GM19025 (cell line): ENCODE measurements around the gene CFAP119.
A peak's percentile ranks its signal among the peaks of the same experiment; 100 is the strongest.

Source experiments
- ATAC-seq: cut with Tn5 transposase; IDR thresholded peaks from one replicate; pipeline ENCODE4 v1.9.1; 2021; ENCODE audit warnings: mild to moderate bottlenecking, low read depth, moderate library complexity; ENCODE audit not compliant: unreplicated experiment

Gene CFAP119

DNA sequence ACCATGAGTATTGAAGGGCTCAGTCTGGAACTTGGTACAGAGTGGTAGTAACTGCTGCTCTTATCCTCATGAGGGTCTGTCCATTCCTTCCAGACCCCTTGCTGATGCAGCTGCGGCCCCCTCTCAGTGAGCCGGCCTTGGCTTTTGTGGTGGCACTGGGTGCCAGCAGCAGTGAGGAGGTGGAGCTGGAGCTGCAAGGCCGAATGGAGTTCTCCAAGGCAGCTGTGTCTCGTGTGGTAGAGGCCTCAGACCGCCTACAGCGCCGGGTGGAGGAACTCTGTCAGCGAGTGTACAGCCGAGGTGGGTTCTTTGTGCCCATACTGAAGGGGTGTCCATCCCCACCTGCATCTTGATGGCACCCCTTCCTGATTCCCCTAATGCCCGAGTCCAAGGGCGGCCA lies 2.2 kb upstream of the CFAP119 start:
- ATAC-seq = no peak

DNA sequence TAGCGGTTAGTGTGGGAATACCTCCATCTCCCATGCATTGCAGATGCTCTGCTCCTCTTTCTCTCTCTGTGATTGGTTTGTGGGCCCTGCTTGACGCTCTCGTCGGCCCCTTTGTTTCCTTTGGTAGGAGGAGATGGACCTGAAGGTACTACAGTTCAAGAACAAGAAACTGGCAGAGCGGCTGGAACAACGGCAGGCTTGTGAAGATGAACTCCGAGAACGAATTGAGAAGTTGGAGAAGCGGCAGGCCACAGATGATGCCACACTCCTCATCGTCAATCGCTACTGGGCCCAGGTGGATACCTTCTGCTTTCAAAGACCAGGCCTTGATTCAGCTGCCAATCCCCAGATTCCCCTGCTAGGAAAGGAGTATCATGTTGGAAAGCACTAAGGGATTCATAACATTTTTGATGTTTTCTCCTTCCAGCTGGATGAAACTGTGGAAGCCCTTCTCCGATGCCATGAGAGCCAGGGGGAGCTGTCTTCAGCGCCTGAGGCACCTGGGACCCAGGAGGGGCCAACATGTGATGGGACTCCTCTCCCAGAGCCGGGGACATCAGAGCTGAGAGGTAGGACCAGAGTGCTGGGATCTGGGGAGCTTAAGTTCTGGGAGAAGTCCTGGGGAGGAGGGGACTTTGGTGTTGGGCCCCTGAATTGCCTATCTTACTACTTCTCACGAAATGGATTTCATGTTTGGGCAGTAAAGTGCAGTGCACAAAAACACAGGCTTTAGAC lies 1.3 kb upstream of the CFAP119 start:
- no peak for ATAC-seq

DNA sequence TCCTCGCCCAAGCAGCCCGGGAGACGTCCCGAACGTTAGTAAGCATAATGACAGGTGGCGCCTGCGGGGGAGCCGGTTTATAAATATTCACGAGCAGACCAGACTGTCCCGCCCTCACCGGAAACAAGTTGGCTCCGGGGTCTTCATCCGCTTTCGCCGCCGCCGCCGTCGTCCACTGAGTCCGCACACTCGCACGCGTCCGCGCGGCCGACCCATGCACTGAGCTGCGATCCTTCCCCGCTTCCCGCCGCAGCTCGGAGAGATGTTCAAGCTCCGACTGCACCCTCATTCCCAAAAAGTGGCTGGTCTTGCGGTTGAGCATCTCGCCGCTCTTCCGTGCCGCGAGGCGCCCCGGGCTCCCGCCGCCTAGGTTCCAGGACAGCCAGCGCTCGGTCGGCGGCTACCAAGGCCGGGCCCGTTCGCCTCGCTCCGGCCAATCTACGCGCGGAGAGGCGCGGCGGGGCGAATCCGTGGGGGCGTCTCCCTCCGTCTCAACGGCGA lies 385 bp downstream of the CFAP119 start:
- peak; percentile 19 for ATAC-seq

DNA sequence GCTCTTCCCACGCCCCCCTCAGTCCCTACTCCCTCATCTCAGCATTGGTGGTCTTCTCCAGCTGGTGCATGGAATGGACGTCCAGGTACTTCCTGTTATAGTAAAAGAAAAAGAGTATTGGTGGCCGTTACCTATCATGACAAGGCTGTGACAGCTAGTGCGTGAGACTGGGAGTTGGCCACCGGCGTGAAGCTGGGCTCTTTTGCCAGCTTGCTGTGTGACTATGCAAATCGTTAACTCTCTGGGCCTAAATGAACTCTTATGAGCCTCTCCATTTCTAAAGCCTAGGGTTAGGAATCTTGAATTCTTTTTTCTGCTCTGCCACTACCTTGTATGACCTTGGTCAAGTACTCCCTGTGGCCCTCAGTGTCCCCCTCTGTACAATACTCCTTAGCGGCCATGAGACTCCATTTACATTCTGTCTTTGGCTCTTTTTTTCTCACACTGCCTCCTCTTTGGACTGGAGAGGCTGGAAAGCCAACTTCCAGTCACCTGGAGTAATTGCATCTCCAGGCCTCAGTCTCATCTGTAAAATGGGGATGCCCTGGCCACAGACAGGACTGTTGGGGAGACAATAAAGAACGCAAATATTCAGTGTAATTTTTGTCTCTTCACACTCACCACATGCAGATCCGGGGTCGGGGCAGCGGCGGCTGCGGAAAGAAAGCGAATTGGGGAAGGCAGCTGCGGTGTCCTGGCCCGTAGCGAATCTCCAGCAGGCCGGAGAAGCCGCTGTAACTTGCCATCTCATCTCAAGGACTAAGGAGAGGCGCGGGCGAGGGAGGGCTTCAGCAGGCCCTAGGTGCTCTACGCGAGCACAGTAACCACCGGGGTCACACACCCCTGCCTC lies 1.1 kb downstream of the CFAP119 start:
- ATAC-seq = no peak

DNA sequence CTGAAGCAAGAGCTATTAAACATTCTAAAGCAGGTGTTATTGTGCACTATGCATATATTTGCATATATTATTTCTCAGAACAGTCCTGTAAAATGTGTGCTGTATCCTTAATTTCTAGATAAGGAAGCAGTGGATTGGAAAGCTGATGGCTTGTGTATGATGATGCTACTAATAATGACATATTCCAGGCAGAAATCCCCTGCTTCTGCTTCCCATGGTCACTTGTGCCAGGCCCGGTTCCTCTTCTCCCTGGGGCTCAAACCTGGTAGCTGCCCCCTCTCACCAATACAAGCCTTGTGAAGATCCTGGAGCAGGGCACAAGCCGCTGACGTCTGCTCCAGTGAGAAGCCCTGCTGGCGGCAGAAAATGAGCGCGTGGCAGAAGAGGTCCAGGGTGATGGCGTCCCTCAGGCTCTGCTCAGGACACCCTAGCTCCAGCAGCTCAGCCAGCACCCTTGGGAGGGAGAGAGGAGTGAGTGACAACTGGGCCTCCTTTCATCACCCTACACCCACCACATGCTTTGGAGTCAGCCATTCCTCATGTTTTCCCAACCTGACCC lies 1.8 kb downstream of the CFAP119 start:
- ATAC-seq = no peak

DNA sequence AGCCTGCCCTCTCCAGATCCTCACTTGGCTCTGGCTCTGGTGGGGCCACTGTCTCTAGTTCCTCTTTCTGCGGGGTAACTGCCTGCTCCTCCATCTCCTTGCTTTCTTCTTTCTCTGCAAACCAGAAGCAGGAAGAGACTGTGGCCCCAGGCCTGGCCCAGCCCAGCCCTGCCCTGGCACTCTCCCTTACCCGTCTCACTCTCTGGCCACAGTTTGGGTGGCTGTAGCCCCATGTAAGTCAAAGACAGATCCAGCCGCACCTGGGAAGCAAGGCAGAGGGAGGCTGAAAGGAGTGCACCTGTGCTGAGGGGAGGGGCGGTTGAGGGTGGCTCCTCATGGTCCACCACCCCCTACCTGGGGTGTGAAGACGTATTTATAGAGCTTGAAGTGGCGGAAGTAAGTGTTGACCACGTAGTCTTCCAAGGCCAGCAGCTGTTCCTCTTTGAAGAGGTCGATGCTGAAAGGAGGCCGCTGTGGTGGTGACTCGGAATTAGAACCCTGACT lies 2.8 kb downstream of the CFAP119 start:
- ATAC-seq = no peak

DNA sequence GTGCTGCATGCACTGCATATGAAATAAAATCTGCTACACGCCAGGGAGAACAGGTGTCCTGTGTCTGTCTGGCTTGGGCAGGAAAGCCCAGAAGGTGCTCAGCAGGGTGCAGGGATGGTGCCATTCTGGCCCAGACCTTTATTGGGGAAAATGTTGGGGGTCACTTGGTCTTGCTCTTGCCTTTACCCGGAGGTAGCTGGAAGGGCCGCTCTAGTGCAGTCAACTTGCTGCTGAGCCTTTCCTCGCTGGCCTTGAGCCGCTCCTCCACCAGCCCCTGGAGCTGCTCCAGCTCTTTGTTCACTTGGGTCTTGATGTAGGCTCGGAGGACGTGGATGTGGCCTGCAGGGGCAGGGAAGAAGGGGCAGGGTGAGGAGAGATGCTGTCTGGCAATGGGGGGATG lies 4.5 kb downstream of the CFAP119 start:
- ATAC-seq = no peak

DNA sequence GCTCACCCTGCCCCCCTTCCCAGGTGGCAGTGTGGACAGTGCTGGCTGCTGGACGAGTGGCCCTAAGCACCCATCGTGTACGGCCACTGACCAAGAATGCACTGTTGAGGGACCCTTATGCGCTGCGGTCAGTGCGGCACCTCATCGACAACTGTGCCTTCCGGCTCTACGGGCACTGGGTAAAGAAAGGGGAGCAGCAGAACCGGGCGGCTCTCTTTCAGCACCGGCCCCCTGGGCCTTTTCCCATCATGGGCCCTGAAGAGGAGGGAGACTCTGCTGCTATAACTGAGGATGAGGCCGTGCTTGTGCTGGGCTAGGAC lies 5.1 kb downstream of the CFAP119 start:
- no peak for ATAC-seq

DNA sequence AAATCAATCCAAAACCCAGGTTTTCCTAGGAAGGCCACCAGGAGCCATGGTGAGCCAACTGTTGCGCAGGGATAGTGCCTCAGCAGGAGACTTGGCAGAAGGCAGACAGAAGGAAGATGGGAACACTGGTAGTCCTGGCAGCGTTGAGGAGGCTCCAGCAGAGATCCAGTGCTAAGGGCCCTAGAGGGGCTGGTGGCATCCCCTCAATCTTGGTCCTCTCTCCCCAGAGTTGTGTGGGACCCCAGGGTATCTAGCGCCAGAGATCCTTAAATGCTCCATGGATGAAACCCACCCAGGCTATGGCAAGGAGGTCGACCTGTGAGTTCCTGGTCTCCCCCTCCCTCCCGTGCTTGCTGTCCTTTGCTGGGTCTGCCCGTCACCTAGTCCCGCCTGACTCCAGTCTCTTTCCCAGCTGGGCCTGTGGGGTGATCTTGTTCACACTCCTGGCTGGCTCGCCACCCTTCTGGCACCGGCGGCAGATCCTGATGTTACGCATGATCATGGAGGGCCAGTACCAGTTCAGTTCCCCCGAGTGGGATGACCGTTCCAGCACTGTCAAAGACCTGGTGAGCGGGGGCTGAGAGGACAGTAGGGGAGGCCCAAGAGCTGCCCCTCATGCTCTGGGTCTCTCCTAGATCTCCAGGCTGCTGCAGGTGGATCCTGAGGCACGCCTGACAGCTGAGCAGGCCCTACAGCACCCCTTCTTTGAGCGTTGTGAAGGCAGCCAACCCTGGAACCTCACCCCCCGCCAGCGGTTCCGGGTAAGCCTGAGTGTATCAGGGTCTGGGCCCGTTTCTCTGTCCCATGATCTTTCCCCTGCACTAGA lies 5.7 kb downstream of the CFAP119 start:
- no peak for ATAC-seq

DNA sequence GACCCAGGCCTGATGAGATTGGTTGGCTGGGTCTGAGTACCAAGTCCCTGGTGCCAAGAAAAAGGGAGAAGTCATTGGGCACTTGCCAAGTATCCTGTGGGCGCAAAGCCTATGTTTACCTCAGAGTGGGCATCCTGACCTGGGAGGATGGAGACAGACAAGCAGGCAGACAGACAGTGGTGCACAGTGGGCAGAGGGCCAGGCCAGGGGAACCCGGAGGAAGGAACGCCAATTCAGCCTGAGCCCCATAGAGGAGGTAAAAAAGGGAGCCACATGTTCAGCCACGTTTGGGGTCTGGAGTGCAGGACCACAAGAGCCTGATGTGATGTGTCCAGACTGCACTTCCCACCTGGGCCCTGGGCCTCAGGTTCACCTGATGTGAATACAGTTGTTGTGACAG lies 8.3 kb downstream of the CFAP119 start:
- ATAC-seq = no peak

DNA sequence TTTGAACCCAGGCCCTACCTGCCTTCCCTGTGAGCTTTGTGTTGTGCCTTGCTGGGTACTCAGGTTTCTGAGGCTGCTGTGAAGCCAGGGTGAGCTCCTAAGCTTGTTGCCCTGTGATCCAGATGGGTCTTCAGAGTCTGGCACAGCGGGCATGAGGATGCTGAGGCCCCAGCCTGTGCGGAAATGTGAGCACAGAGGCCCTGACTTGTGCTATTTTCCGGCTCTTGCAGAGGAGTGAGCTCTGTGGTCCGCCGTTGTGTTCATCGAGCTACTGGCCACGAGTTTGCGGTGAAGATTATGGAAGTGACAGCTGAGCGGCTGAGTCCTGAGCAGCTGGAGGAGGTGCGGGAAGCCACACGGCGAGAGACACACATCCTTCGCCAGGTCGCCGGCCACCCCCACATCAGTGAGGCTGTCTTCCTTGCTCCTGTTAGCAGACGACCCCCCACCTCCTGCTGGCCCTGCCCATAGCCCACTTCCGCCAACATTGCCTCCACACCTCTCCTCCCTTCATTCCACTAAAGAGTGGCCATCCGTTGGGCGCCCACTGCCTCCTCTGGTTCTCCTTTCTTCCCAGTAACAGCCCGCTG lies 10.9 kb downstream of the CFAP119 start:
- ATAC-seq = no peak

DNA sequence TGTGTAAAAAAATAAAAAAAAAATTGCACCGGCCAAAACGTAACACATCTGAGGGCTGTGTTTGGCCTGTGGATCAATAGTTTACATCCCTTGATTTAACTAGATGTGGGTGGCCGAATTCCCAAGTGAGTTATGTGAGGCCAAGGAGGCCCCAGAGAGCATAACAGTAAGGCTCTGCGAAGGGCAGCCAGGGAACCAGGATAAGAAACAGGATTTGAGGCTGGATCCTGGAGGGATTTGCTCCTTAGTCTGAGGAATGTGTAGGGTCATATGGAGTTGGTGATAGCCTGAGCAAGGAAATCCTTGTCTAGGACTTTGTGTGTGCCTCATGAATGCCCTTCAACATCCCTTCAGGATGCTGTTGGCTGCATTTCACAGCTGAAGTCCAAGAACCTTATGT lies 11.7 kb downstream of the CFAP119 start:
- no peak for ATAC-seq

DNA sequence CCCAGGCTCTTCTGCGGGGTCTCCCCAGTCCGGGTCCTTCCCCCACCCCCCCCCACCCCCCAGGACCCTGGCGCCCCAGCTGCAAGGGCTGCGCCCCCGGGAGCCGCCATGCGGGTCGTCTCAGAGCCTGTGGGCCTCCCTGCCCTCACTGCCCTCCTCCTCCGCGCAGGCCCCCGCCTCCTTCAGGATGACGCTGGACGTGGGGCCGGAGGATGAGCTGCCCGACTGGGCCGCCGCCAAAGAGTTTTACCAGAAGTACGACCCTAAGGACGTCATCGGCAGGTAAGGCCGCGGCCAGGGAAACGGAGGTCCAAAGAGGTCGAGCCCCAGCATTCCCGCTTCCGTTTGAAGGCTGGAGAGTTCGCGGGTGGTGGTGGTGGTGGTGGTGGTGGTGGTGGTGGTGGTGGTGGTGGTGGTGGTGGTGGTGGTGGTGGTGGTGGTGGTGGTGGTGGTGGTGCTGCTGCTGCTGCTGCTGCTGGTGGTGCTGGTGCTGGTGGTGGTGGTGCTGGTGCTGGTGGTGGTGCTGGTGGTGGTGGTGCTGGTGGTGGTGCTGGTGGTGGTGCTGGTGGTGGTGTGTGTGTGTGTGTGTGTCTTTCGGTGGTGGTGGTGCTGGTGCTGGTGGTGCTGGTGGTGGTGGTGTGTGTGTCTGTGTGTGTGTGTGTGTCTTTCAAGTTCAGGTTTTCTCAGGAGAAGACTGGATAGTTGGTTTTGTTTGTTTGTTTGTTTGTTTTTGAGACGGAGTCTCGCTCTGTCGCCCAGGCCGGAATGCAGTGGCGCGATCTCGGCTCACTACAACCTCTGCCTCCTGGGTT lies 13.0 kb downstream of the CFAP119 start:
- no peak for ATAC-seq

DNA sequence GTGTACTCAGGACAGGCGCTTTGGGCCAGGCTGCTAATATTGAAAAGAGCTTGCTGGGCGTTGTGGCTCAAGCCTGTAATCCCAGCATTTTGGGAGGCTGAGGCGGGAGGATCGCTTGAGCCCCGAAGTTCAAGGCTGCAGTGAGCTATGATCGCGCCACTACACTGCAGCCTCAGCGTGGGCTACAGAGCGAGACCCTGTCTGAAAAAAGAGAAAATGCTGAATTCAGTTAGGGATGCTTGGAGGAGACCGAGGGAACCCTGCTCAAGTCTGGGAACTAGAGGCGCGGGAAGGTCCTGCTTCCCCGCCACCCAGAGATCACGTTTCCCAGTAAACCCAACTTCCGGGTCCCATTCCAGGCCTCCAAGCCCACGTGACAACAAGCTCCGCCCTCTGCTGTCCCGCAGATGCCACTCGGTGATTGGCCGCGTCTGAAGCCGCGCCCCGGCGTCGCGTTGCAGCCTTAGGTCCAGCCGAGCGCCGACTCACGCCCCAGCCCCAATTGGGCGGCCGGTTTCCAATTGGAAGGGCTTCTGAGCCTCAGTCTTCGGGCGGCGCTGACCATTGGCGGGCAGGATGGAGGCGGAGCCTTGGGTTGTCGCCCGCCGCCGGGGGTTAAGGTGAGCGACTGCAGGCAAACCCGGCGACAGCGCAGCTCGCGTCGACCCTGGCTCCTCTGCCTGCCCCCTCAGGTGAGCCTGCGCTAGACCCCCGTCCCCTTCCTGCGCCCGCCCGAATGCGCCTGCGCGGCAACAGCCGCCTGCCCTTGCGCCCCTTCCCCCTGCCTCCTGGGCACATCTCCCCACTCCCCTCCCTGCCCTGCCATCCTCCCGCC lies 13.8 kb downstream of the CFAP119 start, which contains the start of gene PHKG2:
Gene PHKG2, plus strand, starts transcription at position 627 of the 835 bp plus-strand sequence. CDS start 396 bp downstream, outside the sequence.
- ATAC-seq = peak; percentile 97

DNA sequence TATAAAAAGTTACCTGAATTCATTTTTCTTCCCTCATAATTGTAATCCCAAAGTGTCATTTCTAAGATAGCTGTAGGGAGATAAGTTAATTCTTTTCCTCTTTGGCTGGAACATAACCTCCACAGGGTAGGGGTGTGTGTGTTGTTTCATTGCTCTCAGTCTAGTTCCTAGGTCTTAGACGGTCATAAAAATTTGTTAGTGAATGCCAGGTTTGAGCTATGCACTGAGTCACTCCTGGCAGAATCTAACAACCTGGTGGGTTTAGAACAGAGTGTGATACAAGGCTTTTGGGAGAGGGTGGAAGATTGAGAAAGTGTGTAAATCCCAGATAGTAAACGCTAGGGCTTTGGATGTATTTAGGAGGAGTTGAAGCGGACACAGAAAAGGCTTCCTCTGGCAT lies 14.5 kb downstream of the CFAP119 start:
- no peak for ATAC-seq

DNA sequence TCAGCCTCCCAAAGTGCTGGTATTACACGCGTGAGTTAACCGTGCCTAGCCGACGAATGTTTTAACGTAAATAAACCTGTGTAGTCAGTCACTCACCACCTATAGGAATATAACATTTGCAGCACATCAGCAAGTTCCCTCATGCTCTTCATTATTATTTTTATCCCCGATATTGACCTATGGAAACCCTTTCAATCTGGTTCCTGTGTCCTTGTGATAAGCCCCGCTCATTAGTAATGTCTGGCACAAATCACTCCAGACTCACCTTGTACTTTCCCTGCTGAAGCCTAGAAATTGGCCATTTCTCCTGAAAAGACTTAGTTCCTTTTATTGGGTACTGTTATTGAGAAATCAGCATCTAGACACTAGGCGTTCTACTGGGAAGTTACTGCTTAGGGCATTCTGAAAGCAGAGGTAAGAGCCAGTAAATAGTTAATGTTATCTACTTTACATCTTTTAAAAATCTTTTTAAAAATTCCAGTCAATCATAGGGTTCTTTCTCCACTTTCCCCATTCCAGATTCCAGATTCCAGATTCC lies 15.2 kb downstream of the CFAP119 start:
- no peak for ATAC-seq

DNA sequence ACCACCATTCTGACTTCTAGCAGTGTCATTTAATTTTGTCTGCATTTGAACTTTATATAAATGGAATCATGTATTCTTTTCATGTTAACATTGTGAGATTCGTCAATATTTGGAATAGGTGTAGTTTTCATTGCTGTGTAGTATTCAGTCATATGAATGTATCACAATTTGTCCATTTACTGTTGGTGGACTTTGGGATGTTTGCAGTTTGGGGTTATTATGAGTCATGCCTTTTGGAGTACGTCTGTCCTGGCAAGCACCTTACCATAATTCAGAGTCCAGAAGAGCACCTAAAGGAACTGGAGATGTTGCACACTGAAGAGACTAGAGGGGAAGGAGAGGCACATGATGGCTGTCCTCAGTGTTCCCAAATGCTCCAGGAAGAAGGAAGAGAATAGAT lies 16.8 kb downstream of the CFAP119 start:
- no peak for ATAC-seq

DNA sequence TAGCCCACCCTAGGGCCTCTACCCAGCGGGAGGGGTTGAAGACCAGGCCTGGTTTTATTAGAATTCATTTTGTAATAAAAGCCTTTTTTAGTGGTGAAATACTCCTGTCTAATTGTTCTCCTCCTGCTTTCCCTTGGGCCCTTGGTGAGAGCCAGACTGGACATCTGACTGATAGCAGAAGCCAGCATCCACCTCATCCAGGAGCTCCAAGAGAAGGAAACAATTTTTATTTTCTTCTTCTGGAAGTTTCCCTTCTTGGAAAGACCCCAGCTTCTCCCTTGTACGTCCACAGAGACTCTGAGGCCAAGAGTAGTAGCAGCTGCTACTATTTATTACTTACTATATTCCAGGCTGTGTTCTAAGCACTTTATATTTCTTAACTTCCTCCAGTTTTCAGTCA lies 17.7 kb downstream of the CFAP119 start:
- ATAC-seq = no peak
